PC-3 (cell line): Measurements from ENCODE around the gene NPW. TPM values are rescaled to one million over a fixed set of nuclear protein-coding genes. Genes with fewer than 3 reads are reported as not detected.
A peak's percentile ranks its signal among the peaks of the same experiment; 100 is the strongest.

ENCODE experiments used
- ATAC-seq: fragments of 200-7000 bp; cut with Tn5 transposase; 2 replicates; pipeline ENCODE4 v1.9.1; 2020; ENCODE audit warnings: mild to moderate bottlenecking, moderate library complexity
- BruUV-seq: library from RNA; stranded (reverse); fragments of 400-500 nt; replicated peaks from 2 replicates; lab custom pipeline; 2021; lab: Mats Ljungman, UMichigan
- CTCF ChIA-PET: fragments of 300-600 bp; sonication (Branson Sonifier 250); formaldehyde crosslinking; loops from one replicate; lab custom pipeline; 2022; ENCODE audit warnings: antibody characterized with exemption; lab: Charles Lee
- POLR2A ChIA-PET: fragments of 300-600 bp; sonication (Branson Sonifier 250); formaldehyde crosslinking; loops from one replicate; lab custom pipeline; 2022; ENCODE audit warnings: antibody characterized with exemption; ENCODE audit not compliant: unreplicated experiment; lab: Charles Lee
- DNase-seq: peaks from one replicate; pipeline ENCODE4 v3.0.0-alpha.2; 2015
- H2AFZ ChIP-seq: fragments of 300-600 bp; sonication (generic); 2 replicates; pipeline ENCODE4 v1.6.0; 2016; ENCODE audit warnings: antibody characterized with exemption, low read length
- H3F3A ChIP-seq: fragments of 300-600 bp; sonication (generic); one replicate; pipeline ENCODE4 v1.6.0; 2017; ENCODE audit warnings: antibody characterized with exemption, low read length, control low read depth, mild to moderate bottlenecking; ENCODE audit not compliant: unreplicated experiment
- H3K27ac ChIP-seq: fragments of 300-600 bp; sonication (generic); 2 replicates; pipeline ENCODE4 v1.5.1; 2016; ENCODE audit warnings: mild to moderate bottlenecking, low read length
- H3K27me3 ChIP-seq: fragments of 300-600 bp; sonication (generic); 2 replicates; pipeline ENCODE4 v1.6.1; 2016; ENCODE audit warnings: low read length, mixed read lengths
- H3K36me3 ChIP-seq: fragments of 300-600 bp; sonication (generic); 2 replicates; pipeline ENCODE4 v1.6.1; 2016; ENCODE audit warnings: low read depth, mixed run types, low read length, mixed read lengths
- H3K4me1 ChIP-seq: fragments of 300-600 bp; sonication (generic); 2 replicates; pipeline ENCODE4 v1.5.1; 2016; ENCODE audit warnings: low read length; ENCODE audit not compliant: insufficient read depth
- H3K4me2 ChIP-seq: fragments of 300-600 bp; sonication (generic); 2 replicates; pipeline ENCODE4 v1.6.0; 2016; ENCODE audit warnings: low read length
- H3K4me3 ChIP-seq: fragments of 300-600 bp; sonication (generic); 2 replicates; pipeline ENCODE4 v1.5.1; 2016; ENCODE audit warnings: mild to moderate bottlenecking, low read length, mixed read lengths
- H3K79me2 ChIP-seq: fragments of 300-600 bp; sonication (generic); 2 replicates; pipeline ENCODE4 v1.6.1; 2017; ENCODE audit warnings: low read length, mixed read lengths
- H3K9ac ChIP-seq: fragments of 300-600 bp; sonication (generic); 2 replicates; pipeline ENCODE4 v1.6.0; 2016; ENCODE audit warnings: mild to moderate bottlenecking, low read length
- H3K9me2 ChIP-seq: fragments of 300-600 bp; sonication (generic); replicated peaks from 2 replicates; pipeline ENCODE4 v1.6.1; 2016; ENCODE audit warnings: mixed run types, low read length, mixed read lengths
- H3K9me3 ChIP-seq: fragments of 300-600 bp; sonication (generic); 2 replicates; pipeline ENCODE4 v1.6.1; 2016; ENCODE audit warnings: low read length, mixed read lengths
- H4K20me1 ChIP-seq: fragments of 300-600 bp; sonication (generic); 2 replicates; pipeline ENCODE4 v1.6.1; 2016; ENCODE audit warnings: low read length, mixed read lengths
- EZH2 ChIP-seq: fragments of 300-600 bp; sonication (generic); IDR thresholded peaks from one replicate; pipeline ENCODE4 v1.6.1; 2017; ENCODE audit warnings: antibody characterized with exemption, mild to moderate bottlenecking, low read length; ENCODE audit not compliant: unreplicated experiment
- EZH2phosphoT487 ChIP-seq: fragments of 300-600 bp; sonication (generic); IDR thresholded peaks from 2 replicates; pipeline ENCODE4 v1.6.1; 2018; ENCODE audit warnings: mild to moderate bottlenecking, antibody characterized with exemption, low read length, borderline replicate concordance
- intact Hi-C: fragments of 100-400 bp; cut with micrococcal nuclease; formaldehyde crosslinking; loops from 2 replicates; pipeline ENCODE4 v1.9.0; 2023
- total RNA-seq: library from RNA; depleted of rRNA; stranded (reverse); fragments of >200 nt; gene quantifications from 2 replicates; pipeline ENCODE4 v1.2.3, GENCODE V29; 2014
- TF ChIP-seq, protein P1 (sequence below): fragments of 300-600 bp; sonication (generic); conservative IDR thresholded peaks from 2 replicates; pipeline ENCODE4 v1.5.1; 2017; ENCODE audit warnings: antibody characterized with exemption, low read depth, mild to moderate bottlenecking, low read length

Gene NPW
- total RNA-seq, 1 experiment from 2014 or later = 3.8 TPM

- ATAC-seq (no peak), DNase-seq (no peak)
- Histone ChIP-seq H3K4me3 (peak overlapping the region; percentile 52), H4K20me1 (no peaks in the 10 kb centered on the region), H3K9me3 (no peaks in the 10 kb centered on the region), H3K9me2 (no peaks in the 10 kb centered on the region), H3K36me3 (no peaks in the 10 kb centered on the region; the same call in 1 of the 2 replicates), H3F3A (no peaks in the 10 kb centered on the region), H3K27ac (no peak overlapping the region), H3K9ac (no peak overlapping the region), H3K79me2 (peaks cover 5% of the 10 kb centered on the region; the same call in 1 of the 2 replicates), H3K27me3 (no peaks in the 10 kb centered on the region), H3K4me1 (peaks cover 8% of the 10 kb centered on the region), H3K4me2 (peak overlapping the region; percentile 65), H2AFZ (peak overlapping the region; percentile 20; the same call in 1 of the 2 replicates)
- ChIA-PET CTCF (interaction anchor here (0.6 kb wide), 1 partner anchor 150 kb away, joined by 3 read pairs; no protein-coding TSS in a partner anchor), POLR2A (no interaction called here)
- TF ChIP-seq EZH2 = no peak
- TF ChIP-seq EZH2phosphoT487 = no peak
- TF ChIP-seq, protein P1, sequence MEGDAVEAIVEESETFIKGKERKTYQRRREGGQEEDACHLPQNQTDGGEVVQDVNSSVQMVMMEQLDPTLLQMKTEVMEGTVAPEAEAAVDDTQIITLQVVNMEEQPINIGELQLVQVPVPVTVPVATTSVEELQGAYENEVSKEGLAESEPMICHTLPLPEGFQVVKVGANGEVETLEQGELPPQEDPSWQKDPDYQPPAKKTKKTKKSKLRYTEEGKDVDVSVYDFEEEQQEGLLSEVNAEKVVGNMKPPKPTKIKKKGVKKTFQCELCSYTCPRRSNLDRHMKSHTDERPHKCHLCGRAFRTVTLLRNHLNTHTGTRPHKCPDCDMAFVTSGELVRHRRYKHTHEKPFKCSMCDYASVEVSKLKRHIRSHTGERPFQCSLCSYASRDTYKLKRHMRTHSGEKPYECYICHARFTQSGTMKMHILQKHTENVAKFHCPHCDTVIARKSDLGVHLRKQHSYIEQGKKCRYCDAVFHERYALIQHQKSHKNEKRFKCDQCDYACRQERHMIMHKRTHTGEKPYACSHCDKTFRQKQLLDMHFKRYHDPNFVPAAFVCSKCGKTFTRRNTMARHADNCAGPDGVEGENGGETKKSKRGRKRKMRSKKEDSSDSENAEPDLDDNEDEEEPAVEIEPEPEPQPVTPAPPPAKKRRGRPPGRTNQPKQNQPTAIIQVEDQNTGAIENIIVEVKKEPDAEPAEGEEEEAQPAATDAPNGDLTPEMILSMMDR = no peak
- no TSS peak for BruUV-seq
- intact Hi-C loops = no loop called here
These were observed 29.0 kb upstream of the NPW start for GRCh38 chr16:1990351-1991134.

- H3K79me2 ChIP-seq = no peaks in the 10 kb centered on the region
- ATAC-seq (no peak), DNase-seq (no peak)
- H3K4me1 ChIP-seq = peaks cover 4% of the 10 kb centered on the region; the same call in 1 of the 2 replicates
- H3K9me2 ChIP-seq = no peaks in the 10 kb centered on the region
- H3K36me3 ChIP-seq = no peaks in the 10 kb centered on the region; the same call in 1 of the 2 replicates
- no peak overlapping the region for H2AFZ ChIP-seq
- ChIA-PET POLR2A (no interaction called here), CTCF (no interaction called here)
- H3K27ac ChIP-seq = no peak overlapping the region
- BruUV-seq = no TSS peak
- H3K4me3 ChIP-seq = no peak overlapping the region
- intact Hi-C loops = no loop called here
- TF ChIP-seq EZH2phosphoT487 (no peak), EZH2 (no peak)
- TF ChIP-seq, protein P1 = no peak
- H3F3A ChIP-seq = no peaks in the 10 kb centered on the region
- no peak overlapping the region for H3K9ac ChIP-seq
- no peaks in the 10 kb centered on the region for H3K9me3 ChIP-seq
- H4K20me1 ChIP-seq = no peaks in the 10 kb centered on the region
- peak overlapping the region; percentile 65; the same call in 1 of the 2 replicates for H3K4me2 ChIP-seq
- H3K27me3 ChIP-seq = no peaks in the 10 kb centered on the region
These were observed 28.4 kb upstream of the NPW start for GRCh38 chr16:1991135-1991551.

GRCh38 chr16:1991588-1991947, 28.0 kb upstream of the NPW start:
- no peaks in the 10 kb centered on the region for H3K79me2 ChIP-seq
- no peaks in the 10 kb centered on the region for H3K27me3 ChIP-seq
- H3K9ac ChIP-seq = no peak overlapping the region
- no peak overlapping the region for H2AFZ ChIP-seq
- no peak for ATAC-seq
- H3K4me3 ChIP-seq = no peak overlapping the region
- no TSS peak for BruUV-seq
- no peaks in the 10 kb centered on the region for H4K20me1 ChIP-seq
- H3K9me2 ChIP-seq = no peaks in the 10 kb centered on the region
- H3K27ac ChIP-seq = no peak overlapping the region
- POLR2A ChIA-PET = no interaction called here
- peaks cover 4% of the 10 kb centered on the region; the same call in 1 of the 2 replicates for H3K4me1 ChIP-seq
- intact Hi-C loops = no loop called here
- H3K9me3 ChIP-seq = no peaks in the 10 kb centered on the region
- H3K4me2 ChIP-seq = no peak overlapping the region
- H3K36me3 ChIP-seq = no peaks in the 10 kb centered on the region; the same call in 1 of the 2 replicates
- TF ChIP-seq, protein P1 = no peak
- TF ChIP-seq EZH2phosphoT487 = no peak
- no peak for TF ChIP-seq EZH2
- H3F3A ChIP-seq = no peaks in the 10 kb centered on the region
- DNase-seq = no peak
- CTCF ChIA-PET = no interaction called here
